ENCODE data around the gene TMEFF2. TPM values are rescaled to one million over a fixed set of nuclear protein-coding genes. Genes with fewer than 3 reads are reported as not detected.

Gene TMEFF2
- total and polyA plus RNA-seq, 2 of the 8 experiments (the other 6 are each of a cell fraction or from before 2014, with no cell fraction given) = 0.91 to 3.7 TPM

DNA sequence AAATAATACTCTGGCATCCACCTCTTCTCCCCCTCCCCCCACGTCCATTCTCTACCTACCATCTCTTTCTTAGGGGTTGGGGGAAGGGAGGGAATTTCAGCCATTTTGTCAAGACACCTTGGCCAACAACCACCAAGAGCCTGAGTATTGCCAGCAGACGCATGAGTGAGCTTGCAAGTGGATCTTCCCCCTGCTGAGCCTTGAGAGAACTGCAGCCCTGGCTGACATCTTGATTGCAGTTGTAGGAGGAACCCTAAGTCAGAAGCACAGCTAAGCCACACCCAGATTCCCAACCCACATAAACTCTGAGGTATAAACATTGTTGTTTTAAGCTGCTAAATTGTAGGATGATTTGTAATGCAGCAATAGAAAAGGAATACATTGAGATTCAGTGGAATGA, 165.6 kb downstream of the TMEFF2 start (continued):
- TF ChIP-seq RAD21 (IDR thresholded peaks at IDR 0.05 in 1 of 2, conservative IDR thresholded peaks at IDR 0.05 in 1 of 2; ENCODE audit: low read depth in 2 of 2, low read length in 2 of 2) (peak; percentile 47 to 58), YY1 (IDR thresholded peaks at IDR 0.05; ENCODE audit: low read depth, low read length) (peak; percentile 87), CEBPB (IDR thresholded peaks at IDR 0.05; ENCODE audit: low read depth, low read length) (no peak), CHD2 (IDR thresholded peaks at IDR 0.05; ENCODE audit: low read length) (no peak)

Measured in H1 (cell line).